COLO829 (cell line): Measurements from ENCODE around the gene MTHFD2.
A peak's percentile ranks its signal among the peaks of the same experiment; 100 is the strongest.
"Not testable (repeated sequence)": the region's sequence is repeated elsewhere in the genome, so short reads cannot be mapped to it uniquely, and the experiment has no call there.

Experiments used
- DNase-seq: peaks from one replicate; pipeline ENCODE4 v3.0.0; 2012; ENCODE audit warnings: low spot score

MTHFD2 gene

GRCh38 chr2:74229865-74230264 lies 31.4 kb downstream of the MTHFD2 start:
- not testable (repeated sequence) for DNase-seq

DNA sequence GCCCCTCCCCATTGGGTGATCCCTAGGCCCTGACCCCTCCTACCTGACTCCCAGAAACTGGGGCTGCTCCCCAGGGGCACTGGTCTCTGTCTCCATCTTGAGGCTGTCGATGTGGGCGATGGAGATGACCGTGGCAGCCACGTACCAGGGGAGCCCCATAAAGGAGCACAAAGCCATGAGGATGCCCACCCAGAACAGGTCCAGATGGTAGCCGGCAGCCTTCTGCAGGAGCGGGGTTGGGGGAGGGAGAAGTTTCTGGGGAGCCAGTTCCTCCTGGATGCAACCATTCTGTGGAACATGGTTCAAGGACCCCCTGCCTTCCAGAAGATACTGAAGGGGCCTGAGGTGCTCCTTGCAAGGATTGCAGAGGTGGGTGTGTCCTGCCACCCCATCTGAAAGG lies 34.0 kb downstream of the MTHFD2 start:
- DNase-seq, result no peak

DNA sequence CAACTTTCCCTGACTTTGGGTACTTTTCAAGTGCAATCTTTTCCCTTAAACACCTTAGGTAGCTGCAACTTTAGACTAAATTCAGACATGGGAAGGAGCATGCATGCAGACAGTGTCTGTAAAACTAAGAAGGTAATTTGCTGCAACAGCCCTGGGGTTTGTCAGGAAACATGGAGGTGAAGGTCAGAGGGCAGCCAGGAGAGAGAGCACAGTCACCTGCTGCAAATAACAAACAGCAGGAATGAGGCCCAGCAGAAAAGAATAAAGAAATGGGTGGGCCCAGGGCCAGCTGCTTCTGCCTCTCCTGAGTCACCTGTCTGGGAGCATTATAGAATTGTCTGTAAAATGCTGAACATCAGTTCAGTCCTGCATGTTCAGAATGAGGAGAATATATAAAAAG lies 35.2 kb downstream of the MTHFD2 start:
- DNase-seq, result no peak

DNA sequence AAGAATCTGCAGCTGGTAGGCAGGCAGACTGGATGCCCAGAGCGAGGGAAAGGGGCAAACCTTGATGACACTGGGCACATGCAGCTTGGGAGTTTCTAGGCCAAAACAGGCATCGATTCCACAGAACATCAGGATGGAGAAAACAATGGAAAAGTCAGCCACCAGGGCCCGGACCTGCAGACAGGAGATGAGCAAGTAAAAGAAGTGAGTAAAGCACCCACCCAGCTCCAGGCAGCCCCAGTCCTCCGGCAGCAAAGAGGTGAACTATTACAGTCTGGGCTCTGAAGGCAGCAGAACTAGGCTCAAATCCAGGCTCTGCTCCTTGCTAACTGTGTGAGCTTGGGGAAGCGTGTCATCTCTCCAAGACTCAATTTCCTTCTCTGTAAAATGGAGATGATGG lies 36.6 kb downstream of the MTHFD2 start:
- DNase-seq, result no peak

DNA sequence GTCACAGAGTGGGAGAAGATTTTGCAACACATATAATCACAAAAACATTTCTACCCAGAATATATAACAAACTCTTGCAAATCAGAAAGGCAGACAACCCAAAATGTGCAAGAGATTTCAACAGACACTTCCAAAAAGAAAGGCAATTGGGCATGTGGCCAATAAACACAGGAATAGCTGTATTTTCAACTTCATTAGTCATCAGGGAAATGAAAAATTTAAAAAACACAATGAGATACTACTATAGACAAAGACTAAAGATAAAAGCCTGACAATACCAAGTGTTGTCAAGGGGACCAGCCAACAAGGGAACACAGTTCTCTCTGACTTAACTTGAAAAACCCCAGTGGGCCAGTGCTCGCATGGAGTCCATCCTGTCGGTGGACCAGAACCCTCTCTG lies 40.5 kb downstream of the MTHFD2 start:
- DNase-seq, result no peak

GRCh38 chr2:74239346-74239745 lies 40.9 kb downstream of the MTHFD2 start:
- DNase-seq, result no peak

DNA sequence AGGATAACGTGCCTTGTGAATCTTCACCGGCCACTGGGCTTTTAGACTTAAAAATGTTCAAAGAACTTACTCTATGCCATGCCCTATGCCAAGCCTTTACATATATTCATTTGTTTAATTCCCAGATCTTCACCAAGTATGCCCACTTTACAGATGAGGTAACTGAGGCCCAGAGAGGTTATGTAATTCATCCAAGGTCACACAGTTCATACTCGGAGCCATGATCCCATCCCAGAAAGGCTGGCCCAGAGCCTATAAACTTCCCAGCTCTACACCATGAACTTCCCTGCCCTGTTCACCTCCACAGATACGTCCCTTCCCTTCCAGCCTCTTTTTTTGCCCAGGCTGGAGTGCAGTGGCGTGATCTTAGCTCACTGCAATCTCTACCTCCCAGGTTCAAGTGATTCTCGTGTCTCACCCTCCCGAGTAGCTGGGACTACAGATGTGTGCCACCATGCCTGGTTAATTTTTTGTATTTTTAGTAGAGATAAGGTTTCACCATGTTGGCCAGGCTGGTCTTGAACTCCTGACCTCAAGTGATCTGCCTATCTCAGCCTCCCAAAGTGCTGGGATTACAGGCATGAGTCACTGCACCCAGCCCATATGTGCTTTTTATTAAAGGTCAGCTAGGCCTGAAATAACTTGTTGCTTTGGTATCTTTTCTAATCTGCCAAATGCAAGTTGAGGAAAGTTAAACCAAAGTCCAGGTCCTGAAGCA lies 44.1 kb downstream of the MTHFD2 start:
- no peak for DNase-seq

GRCh38 chr2:74244286-74244685 lies 45.9 kb downstream of the MTHFD2 start:
- no peak for DNase-seq

DNA sequence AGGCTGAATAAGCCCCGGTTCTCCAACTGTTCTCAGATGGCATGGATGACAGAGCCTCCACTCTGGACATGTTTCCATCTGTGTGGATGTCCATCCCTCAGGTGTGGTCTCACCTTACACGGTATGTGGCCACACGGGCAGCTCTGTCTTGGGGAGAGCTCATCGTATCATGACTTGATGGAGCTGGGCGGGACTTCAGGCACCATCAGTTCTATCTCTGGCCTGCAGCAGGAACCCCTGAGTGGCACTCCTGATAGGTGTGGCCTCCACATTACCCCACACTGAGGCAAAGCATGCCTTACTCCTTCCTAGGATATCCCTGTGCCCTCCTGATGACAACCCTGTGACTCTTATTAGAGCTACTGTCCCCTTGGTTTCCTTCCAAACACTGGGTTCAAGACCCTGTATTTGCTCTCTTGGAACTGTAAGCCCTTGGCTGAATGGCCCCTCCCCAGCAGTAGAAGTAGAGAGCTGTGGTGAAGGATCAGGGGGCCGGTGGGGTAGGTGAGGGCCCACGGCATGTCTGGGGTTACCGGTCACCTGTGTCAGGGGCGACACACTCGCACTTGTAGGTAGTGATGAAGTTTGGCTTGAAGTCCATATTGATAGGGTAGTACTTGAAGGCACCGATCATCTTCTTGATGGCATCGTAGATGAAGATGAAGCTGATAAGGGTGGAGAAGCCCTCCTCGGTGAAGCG lies 48.2 kb downstream of the MTHFD2 start:
- no peak for DNase-seq

DNA sequence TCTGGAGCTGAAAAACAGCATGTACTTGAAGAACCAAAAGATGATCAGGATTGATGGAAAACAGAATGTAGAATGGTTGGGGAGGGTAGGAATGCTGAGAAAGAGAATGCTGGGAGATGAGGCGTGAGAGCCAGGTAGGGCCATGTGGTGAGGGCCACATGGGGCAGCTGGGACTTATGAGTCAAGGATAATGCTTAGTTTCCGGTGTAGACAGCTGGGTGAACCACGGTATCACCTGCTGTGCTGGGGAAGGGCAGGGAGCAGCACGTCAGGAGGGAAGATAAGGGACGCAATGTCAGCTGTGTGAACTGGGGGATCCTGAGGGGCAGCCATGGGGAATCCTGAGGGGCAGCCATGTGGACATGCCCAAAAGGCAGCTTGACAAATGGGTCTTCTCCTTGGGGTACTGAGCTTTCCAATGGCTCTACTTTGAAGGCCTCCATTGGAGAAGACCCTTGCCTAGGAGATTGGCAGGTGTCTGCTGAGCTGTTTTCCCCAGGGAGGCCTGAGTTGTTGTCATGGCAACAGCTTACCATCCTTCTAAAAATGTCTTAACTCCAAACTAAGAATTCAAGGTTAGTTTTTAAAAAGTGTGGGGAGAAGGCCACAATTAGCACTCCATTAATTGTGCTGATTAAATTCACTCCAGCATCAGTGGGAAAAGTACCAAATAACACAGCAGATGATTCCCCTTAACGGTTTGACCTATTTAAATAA lies 51.1 kb downstream of the MTHFD2 start:
- DNase-seq, result no peak

GRCh38 chr2:74250189-74250631 lies 51.8 kb downstream of the MTHFD2 start:
- DNase-seq, result peak; percentile 58

DNA sequence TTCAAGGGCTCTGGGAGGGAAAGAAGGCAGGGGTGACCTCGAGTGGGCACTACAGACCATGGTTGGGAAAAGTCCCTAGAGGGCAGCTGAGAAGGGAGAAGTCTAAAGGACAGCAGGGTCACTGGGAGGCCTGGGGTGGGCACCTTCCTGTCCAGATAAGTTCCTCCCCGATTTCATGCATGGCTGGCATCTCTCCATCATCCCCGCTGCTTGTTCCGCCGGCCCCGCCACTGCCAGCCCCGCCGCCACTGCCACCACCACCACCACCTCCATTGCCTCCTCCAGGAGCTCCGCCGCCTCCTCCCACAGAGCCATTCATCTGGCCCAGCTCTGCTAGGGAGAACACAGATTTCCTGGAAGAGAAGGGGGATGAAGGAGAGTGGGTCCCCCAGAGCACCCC lies 53.6 kb downstream of the MTHFD2 start:
- no peak for DNase-seq

DNA sequence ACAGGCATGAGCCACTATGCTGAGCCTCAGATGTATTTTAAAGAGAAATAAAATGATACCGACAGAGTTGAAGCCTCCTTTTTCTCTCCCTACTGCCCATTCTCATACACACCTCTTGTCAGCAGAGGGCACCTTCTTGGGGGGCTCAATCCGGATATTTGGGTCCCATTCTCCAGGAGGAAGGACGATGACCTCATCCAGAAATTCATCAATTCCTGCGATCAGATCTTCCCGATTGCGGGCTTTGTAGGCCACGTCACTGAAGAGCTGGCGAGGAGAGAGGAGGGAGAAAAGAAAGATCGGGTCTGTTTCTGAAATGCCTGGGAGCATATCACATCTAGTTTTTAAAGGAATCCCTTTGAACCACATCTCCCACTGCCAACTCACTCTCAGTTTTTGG lies 54.4 kb downstream of the MTHFD2 start:
- no peak for DNase-seq

DNA sequence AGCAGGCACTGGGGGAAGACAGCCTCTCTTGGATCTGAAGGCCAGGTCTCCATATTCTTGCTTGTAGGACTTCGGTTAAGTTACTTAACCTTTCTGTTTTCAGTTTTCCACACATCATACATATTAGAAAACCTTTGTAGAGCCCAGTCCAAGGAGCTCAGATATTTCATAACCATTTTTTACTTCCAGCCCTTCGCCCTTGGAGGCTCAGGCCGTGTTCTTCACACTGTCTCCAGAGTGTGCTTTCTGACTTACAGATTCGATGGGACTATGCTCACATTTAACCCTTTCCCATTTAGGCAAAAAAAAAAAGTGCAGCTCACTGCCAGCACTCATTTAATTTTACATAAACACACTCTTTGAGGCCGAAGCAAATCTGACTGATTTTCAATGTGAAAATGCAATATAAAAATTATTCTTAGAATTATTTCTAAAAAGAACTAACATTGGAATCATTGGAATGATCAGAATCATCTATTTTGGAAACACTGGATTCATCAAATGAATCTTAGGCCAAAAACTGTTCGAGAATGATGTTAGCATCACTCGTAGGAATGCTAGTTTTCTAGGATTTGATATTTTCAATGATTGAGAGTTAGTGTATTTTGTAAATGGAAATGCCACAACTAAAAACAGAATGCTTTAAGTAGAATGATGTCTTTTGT lies 55.0 kb downstream of the MTHFD2 start:
- DNase-seq, result no peak

GRCh38 chr2:74253971-74254310 lies 55.5 kb downstream of the MTHFD2 start:
- DNase-seq, result no peak

DNA sequence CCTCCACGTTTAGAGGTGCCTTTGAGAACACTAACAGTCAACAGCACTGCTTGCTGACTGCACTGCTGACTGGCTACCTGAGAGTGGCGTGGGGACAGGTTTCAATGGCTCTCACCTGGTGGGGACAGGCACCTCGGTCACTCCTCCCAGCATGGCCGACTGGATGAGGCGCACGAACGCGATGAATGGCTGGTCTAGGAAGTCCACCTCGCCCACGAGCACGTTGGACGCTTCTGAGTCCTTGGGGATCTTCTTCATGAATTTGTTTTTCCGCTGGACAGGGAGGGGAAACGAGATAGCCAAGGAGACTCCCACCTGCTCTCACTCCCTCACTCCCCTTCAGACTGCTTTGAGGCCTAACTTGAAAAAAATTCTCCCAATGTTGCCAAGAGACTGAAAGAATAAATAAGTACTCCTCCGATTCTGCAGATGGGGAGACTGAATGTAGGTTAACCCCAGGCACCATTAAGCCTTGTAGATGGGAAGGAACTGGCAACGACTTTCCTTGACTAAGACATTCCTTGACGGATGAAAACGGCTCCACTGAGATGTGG lies 57.3 kb downstream of the MTHFD2 start:
- DNase-seq, result no peak

- DNase-seq, result no peak
Observed at GRCh38 chr2:74259191-74259590, 60.8 kb downstream of the MTHFD2 start.

GRCh38 chr2:74259733-74260132 lies 61.3 kb downstream of the MTHFD2 start:
- DNase-seq, result no peak

- DNase-seq, result no peak
Observed at GRCh38 chr2:74260495-74260894, 62.1 kb downstream of the MTHFD2 start.

DNA sequence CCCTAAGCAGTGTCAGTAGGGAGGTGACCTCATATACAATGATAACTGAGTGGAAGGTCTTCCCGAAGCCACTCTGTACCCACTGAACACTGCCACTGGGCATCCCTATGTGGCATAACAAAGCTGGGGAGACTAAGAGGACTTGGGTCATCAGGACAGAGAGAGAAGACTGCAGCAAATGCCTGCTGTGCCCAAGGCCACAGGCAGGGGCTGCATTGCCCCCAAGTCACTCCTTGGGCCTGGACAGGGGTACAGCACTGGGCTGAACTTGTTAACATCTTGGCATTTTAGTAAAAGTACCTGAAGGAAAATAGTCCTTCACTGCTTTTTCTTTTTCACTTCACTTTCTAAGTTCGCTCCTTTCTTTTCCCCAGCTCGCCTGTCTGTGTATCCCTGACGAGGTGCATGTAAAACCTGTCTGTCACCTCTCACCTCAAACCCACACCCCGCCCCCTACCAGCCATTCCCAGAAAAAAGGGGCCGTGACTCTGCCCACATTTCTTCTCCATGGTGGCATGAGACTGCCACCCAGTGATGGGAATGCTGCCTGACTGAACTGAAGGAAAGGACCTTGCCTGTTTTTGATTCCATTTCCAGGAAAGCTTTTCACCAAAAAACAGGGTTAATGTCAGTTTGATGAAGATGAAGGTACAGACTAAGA lies 62.9 kb downstream of the MTHFD2 start:
- peak; percentile 31 for DNase-seq

GRCh38 chr2:74262681-74263080 lies 64.3 kb downstream of the MTHFD2 start:
- no peak for DNase-seq

- DNase-seq, result no peak
Observed at GRCh38 chr2:74264281-74264680, 65.9 kb downstream of the MTHFD2 start.
